ENCODE data around the gene STRADA.

Gene STRADA

DNA sequence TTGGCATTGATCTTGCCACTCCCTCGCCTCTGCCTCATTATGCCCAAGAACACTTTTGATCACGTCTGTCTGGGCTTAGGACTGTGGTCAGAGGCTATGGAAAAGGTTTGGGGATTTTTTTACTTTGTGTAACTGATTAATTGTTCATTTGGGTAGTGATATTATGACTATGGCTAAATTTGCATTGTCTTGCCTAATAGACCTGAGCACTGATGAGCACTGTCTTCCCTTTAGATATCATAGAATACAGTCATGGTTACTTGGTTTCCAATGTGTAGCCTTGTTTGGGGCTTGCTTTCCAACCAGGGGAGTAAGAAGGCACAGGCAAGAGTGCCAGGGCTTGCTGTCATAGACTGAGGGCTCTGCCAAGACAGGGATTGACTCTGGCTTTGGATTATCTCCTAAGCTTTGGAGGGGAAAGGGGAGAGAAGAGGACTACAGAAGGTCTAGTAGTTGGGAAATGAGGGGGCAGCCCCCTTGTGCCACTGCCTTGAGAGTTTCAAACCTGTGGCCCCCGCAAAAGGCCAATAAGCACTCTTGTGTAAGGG lies 55.4 kb downstream of the STRADA start:
- Mint-ChIP-seq H3K36me3 (peaks cover 83% of the 10 kb centered on the region), H3K27ac (peak overlapping the region; percentile 88), H3K9me3 (no peaks in the 10 kb centered on the region), H3K4me3 (no peak overlapping the region), H3K4me1 (peaks cover 21% of the 10 kb centered on the region)
- ATAC-seq: peak; percentile 74
- no peak for DNase-seq (ENCODE audit: low spot score in 2 of 2)

GRCh38 chr17:63685578-63685977 lies 56.0 kb downstream of the STRADA start:
- DNase-seq (ENCODE audit: low spot score in 2 of 2) (no peak), ATAC-seq (no peak)
- Mint-ChIP-seq H3K27ac (peak overlapping the region; percentile 88), H3K9me3 (no peaks in the 10 kb centered on the region), H3K36me3 (peaks cover 83% of the 10 kb centered on the region), H3K4me1 (peaks cover 21% of the 10 kb centered on the region), H3K4me3 (no peak overlapping the region)

DNA sequence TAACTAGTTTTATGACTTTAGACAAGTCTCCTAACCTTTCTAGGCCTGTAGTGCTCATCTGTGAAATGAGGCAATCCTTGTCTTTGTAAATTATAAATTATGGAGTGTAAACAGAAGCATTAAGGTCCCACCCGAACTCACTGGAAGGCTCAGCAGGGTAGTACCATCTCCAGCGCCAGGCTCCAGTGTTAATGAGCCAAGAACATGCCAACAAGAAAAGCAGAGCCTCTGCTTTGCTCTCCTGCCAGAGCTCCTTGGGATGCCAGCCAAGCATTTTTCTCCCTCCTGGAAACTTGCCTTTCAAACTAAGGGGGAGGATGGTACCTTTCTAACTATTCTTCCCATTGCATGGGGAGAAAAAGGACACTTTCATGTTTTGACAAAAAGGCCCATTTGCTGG lies 56.6 kb downstream of the STRADA start:
- Mint-ChIP-seq H3K9me3 (no peaks in the 10 kb centered on the region), H3K4me3 (no peak overlapping the region), H3K27ac (peak overlapping the region; percentile 88), H3K36me3 (peaks cover 82% of the 10 kb centered on the region), H3K4me1 (peaks cover 21% of the 10 kb centered on the region)
- ATAC-seq (no peak), DNase-seq (ENCODE audit: low spot score in 2 of 2) (no peak)

- no peaks in the 10 kb centered on the region for H3K9me3 Mint-ChIP-seq
- H3K36me3 Mint-ChIP-seq: peaks cover 72% of the 10 kb centered on the region
- DNase-seq (ENCODE audit: low spot score in 2 of 2) (no peak), ATAC-seq (no peak)
- H3K27ac Mint-ChIP-seq: peak overlapping the region; percentile 32
- peaks cover 11% of the 10 kb centered on the region for H3K4me1 Mint-ChIP-seq
- no peak overlapping the region for H3K4me3 Mint-ChIP-seq
Observed at GRCh38 chr17:63682981-63683380, 58.6 kb downstream of the STRADA start.

- Mint-ChIP-seq H3K4me1 (peaks cover 9% of the 10 kb centered on the region), H3K27ac (peak overlapping the region; percentile 90), H3K4me3 (no peak overlapping the region), H3K36me3 (peaks cover 68% of the 10 kb centered on the region), H3K9me3 (no peaks in the 10 kb centered on the region)
- ATAC-seq: no peak
- DNase-seq (ENCODE audit: low spot score in 2 of 2): no peak
Observed at GRCh38 chr17:63682441-63682840, 59.2 kb downstream of the STRADA start.

DNA sequence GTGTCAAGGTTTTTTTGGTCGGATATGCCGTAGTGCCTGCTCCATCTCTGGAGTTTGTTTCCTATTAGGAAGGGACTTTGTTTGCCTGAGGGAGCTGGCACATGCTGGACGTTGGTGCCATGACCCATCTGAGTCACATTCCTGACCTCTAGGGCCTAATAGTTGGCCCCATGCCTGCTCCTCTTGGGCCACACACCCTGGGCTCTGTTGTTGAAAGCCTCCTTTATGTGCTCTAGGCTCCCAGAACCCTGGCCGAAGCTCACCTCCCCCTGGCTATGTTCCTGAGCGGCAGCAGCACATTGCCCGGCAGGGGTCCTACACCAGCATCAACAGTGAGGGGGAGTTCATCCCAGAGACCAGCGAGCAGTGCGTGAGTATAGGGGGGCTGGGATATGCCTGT lies 60.1 kb downstream of the STRADA start:
- Mint-ChIP-seq H3K4me3 (no peak overlapping the region), H3K4me1 (peaks cover 9% of the 10 kb centered on the region), H3K27ac (peak overlapping the region; percentile 90), H3K36me3 (peaks cover 59% of the 10 kb centered on the region), H3K9me3 (no peaks in the 10 kb centered on the region)
- DNase-seq (ENCODE audit: low spot score in 2 of 2) (no peak), ATAC-seq (no peak)

DNA sequence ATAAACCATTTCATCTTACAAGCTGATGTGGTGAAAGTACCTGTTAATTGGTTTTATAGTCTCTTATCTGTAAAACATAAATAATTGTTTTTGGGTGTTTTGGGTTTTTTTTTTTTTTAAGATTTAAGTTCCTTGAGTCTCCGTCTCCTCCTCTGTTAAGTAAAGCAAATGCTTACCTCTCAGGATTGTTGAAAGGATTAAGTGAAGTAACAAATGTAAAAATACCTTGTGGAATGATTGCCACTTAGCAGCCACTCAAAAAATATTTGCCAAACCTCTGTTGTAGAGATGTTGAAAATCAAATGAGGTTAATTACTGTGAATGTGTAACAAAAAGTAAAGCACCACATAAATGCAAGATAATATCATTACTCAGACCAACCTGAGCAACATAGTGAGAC lies 60.9 kb downstream of the STRADA start:
- DNase-seq (ENCODE audit: low spot score in 2 of 2): no peak
- no peak for ATAC-seq

GRCh38 chr17:63679214-63679613 lies 62.4 kb downstream of the STRADA start:
- H3K4me1 Mint-ChIP-seq: no peaks in the 10 kb centered on the region
- DNase-seq (ENCODE audit: low spot score in 2 of 2): no peak
- no peaks in the 10 kb centered on the region for H3K9me3 Mint-ChIP-seq
- ATAC-seq: no peak
- peak overlapping the region; percentile 90 for H3K27ac Mint-ChIP-seq
- no peak overlapping the region for H3K4me3 Mint-ChIP-seq
- peaks cover 45% of the 10 kb centered on the region for H3K36me3 Mint-ChIP-seq

More for the DNA sequence above, 60.9 kb downstream of the STRADA start:
- Mint-ChIP-seq H3K36me3 (peaks cover 50% of the 10 kb centered on the region), H3K4me3 (no peak overlapping the region), H3K27ac (peak overlapping the region; percentile 90), H3K4me1 (peaks cover under 1% of the 10 kb centered on the region), H3K9me3 (no peaks in the 10 kb centered on the region)

GRCh38 chr17:63676584-63676983 lies 65.0 kb downstream of the STRADA start:
- H3K27ac Mint-ChIP-seq: peak overlapping the region; percentile 15
- H3K36me3 Mint-ChIP-seq: peaks cover 38% of the 10 kb centered on the region
- H3K9me3 Mint-ChIP-seq: no peaks in the 10 kb centered on the region
- ATAC-seq: no peak
- DNase-seq (ENCODE audit: low spot score in 2 of 2): no peak
- no peak overlapping the region for H3K4me3 Mint-ChIP-seq
- H3K4me1 Mint-ChIP-seq: no peaks in the 10 kb centered on the region

GRCh38 chr17:63675607-63676546 lies 65.7 kb downstream of the STRADA start:
- Mint-ChIP-seq H3K27ac (peak overlapping the region; percentile 15), H3K36me3 (peaks cover 40% of the 10 kb centered on the region), H3K9me3 (no peaks in the 10 kb centered on the region), H3K4me3 (no peak overlapping the region), H3K4me1 (peaks cover 2% of the 10 kb centered on the region)
- ATAC-seq (no peak), DNase-seq (ENCODE audit: low spot score in 2 of 2) (no peak)

DNA sequence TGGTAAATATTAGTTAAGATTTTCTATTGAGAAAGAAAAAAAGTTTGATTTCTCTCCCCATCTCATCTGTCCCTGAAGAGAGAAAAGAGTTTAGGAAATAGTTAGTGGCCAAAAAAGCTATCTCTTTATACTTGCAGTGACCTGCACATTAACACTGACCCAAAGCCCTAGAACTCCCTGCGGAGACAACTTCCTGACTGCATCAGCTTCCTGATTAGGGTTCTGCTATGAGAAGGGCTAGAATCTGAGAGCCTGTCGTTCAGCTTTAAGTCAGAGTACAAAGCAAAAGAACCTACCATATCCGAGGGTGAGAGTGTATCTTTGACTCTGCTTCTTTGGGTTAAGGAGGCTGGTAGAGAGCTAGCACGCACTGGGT lies 66.4 kb downstream of the STRADA start:
- DNase-seq (ENCODE audit: low spot score in 2 of 2): no peak

DNA sequence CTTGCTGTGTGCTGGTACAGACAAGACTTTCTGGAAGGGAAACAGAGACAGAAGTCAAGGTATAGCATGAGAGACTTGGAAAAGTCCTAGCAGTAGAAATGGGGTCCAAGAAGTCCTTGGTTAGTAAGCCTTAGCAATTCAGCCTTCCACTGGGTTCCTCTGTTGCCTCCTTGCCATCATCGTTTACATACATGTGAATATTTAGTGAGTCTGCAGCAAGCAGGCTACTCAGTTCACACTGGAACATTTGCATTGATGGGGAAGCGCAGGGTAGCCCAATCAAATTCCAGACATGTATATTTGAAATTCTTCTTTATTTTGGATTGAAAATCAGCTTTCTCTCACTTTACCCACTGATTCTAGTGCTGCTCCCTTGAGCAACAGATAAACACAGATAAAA lies 68.7 kb downstream of the STRADA start:
- Mint-ChIP-seq H3K9me3 (no peaks in the 10 kb centered on the region), H3K4me1 (peaks cover 7% of the 10 kb centered on the region), H3K4me3 (no peak overlapping the region), H3K36me3 (peaks cover 55% of the 10 kb centered on the region), H3K27ac (peak overlapping the region; percentile 9)
- ATAC-seq (no peak), DNase-seq (ENCODE audit: low spot score in 2 of 2) (no peak)

More for the DNA sequence above, 66.4 kb downstream of the STRADA start:
- no peaks in the 10 kb centered on the region for H3K9me3 Mint-ChIP-seq
- ATAC-seq: no peak
- peaks cover 41% of the 10 kb centered on the region for H3K36me3 Mint-ChIP-seq
- no peak overlapping the region for H3K4me3 Mint-ChIP-seq
- peaks cover 7% of the 10 kb centered on the region for H3K4me1 Mint-ChIP-seq
- H3K27ac Mint-ChIP-seq: peak overlapping the region; percentile 15

DNA sequence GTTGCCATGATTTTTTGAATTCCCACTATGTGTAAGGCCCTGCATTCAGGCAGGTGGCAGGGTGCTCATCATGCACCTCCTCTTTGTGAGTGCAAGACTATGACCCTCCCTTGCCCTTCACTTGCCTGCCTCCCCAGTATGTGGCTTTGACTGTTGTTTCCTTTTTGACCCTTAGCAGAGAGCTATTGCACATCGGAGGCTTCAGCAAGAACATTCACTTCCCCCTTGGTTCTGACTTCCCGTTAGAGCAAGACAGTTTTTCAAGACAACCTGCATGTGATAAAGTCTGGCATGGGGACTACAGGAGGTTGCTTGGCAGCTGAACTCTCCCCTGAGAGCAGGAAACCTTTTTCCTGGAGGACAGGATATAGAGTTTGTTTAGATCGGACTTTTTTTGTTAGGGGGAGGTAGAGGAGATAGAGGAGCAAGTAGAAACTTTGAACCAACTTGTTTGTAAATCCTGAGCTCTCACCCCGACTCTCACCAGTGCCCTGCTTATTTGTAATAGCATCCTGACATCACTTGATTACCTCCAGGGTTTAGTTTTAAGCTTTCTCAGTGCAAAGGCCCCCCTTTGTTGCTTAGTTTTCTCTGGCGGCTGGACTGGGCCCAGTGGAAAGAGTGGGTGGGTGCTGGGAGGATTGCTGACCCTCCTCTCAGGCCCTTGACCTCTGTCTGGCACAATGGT lies 75.9 kb downstream of the STRADA start:
- Mint-ChIP-seq H3K4me3 (no peak overlapping the region), H3K9me3 (no peaks in the 10 kb centered on the region), H3K4me1 (peaks cover 14% of the 10 kb centered on the region), H3K27ac (peak overlapping the region; percentile 76), H3K36me3 (peaks cover 88% of the 10 kb centered on the region)
- DNase-seq (ENCODE audit: low spot score in 2 of 2) (no peak), ATAC-seq (no peak)

DNA sequence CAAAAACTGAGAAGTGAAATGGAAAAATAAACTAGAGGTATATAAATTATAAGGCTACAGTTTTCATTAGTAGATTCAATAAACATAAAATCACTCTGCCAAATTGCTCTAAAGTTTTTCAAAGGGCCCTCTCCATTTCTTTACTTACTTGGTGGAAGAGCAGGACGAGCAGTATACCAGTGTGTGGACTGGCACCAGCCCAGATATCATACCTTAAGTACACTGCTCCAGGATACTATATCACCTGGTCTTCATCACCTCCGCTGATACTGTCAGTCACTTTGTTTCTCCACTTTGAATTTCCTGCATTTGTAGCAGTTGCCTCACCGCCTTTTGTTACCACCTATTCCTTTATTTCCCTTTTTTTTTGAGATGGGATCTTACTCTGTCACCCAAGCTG lies 81.7 kb downstream of the STRADA start:
- no peak overlapping the region for H3K4me3 Mint-ChIP-seq
- peaks cover 6% of the 10 kb centered on the region for H3K4me1 Mint-ChIP-seq
- H3K36me3 Mint-ChIP-seq: peaks cover 93% of the 10 kb centered on the region
- DNase-seq (ENCODE audit: low spot score in 2 of 2): no peak
- no peak overlapping the region for H3K27ac Mint-ChIP-seq
- no peak for ATAC-seq
- H3K9me3 Mint-ChIP-seq: no peaks in the 10 kb centered on the region

GRCh38 chr17:63658366-63658765 lies 83.2 kb downstream of the STRADA start:
- H3K4me1 Mint-ChIP-seq: no peaks in the 10 kb centered on the region
- H3K27ac Mint-ChIP-seq: no peak overlapping the region
- ATAC-seq (no peak), DNase-seq (ENCODE audit: low spot score in 2 of 2) (no peak)
- H3K36me3 Mint-ChIP-seq: peaks cover 92% of the 10 kb centered on the region
- no peaks in the 10 kb centered on the region for H3K9me3 Mint-ChIP-seq
- no peak overlapping the region for H3K4me3 Mint-ChIP-seq

All from stimulated activated effector memory CD8-positive, alpha-beta T cell treated with anti-CD3 and anti-CD28 coated beads, Interleukin-12 subunit alpha, Interleukin-12 subunit beta, amount 100 ng/mL, for 72 hours (primary cell).